Measurements from ENCODE around the gene DEGS2.

DEGS2 gene

GRCh38 chr14:100108840-100109593 is 50.4 kb downstream of the DEGS2 start:
- no peak overlapping the region for H3K23ac ChIP-seq (ENCODE audit: low read length)
- H3K14ac ChIP-seq (ENCODE audit: low read length) = no peak overlapping the region
- H3K4me1 ChIP-seq (ENCODE audit: control insufficient read depth in 1 of 2, insufficient read depth in 2 of 2, low read length in 2 of 2) = peaks cover 14 to 18% of the 10 kb centered on the region in 2 experiments
- H2AFZ ChIP-seq (ENCODE audit: insufficient read depth, low read length, poor library complexity) = no peak overlapping the region
- WGBS (ENCODE audit: extremely low coverage, insufficient coverage, insufficient read length) = no CpG with 5 or more reads among the region's 10 CpGs
- no peaks in the 10 kb centered on the region for H3K9me3 ChIP-seq (ENCODE audit: insufficient read depth, low read depth, low read length)
- H4K91ac ChIP-seq (ENCODE audit: low read depth, low read length) = no peak overlapping the region
- no peak overlapping the region for H2BK5ac ChIP-seq (ENCODE audit: low read depth, low read length, poor library complexity)
- no peak overlapping the region for H3K9ac ChIP-seq (ENCODE audit: low read length)
- no peak overlapping the region for H3K27ac ChIP-seq (ENCODE audit: low read depth, low read length)
- no peaks in the 10 kb centered on the region for H3K27me3 ChIP-seq (ENCODE audit: insufficient read depth, low read length)
- H3K18ac ChIP-seq (ENCODE audit: low read length) = no peak overlapping the region
- no peak overlapping the region for H3K4me2 ChIP-seq (ENCODE audit: low read length)
- H3K4me3 ChIP-seq (ENCODE audit: low read depth, low read length) = no peak overlapping the region
- H3K4ac ChIP-seq (ENCODE audit: low read depth, low read length) = no peak overlapping the region
- H3K36me3 ChIP-seq (ENCODE audit: control insufficient read depth in 1 of 2, insufficient read depth in 2 of 2, low read length in 2 of 2) = no peaks in the 10 kb centered on the region
- no peaks in the 10 kb centered on the region for H3K79me1 ChIP-seq (ENCODE audit: low read length)
- no peak overlapping the region for H4K8ac ChIP-seq (ENCODE audit: low read depth, low read length)
- H2BK12ac ChIP-seq (ENCODE audit: low read length) = no peak overlapping the region
- H4K12ac ChIP-seq (ENCODE audit: low read depth, low read length) = no peak overlapping the region
- peak overlapping the region; percentile 15 for H2AK5ac ChIP-seq (ENCODE audit: low read length)
- no peak for DNase-seq
- H2BK120ac ChIP-seq (ENCODE audit: insufficient read depth, low read length, poor library complexity) = no peak overlapping the region
- no peaks in the 10 kb centered on the region for H3K79me2 ChIP-seq (ENCODE audit: control insufficient read depth, insufficient read depth, low read length, poor library complexity)

GRCh38 chr14:100108042-100108825 is 51.2 kb downstream of the DEGS2 start:
- Histone ChIP-seq H3K4me2 (ENCODE audit: low read length) (no peak overlapping the region), H3K27ac (ENCODE audit: low read depth, low read length) (no peak overlapping the region), H3K14ac (ENCODE audit: low read length) (no peak overlapping the region), H3K79me1 (ENCODE audit: low read length) (no peaks in the 10 kb centered on the region), H2AFZ (ENCODE audit: insufficient read depth, low read length, poor library complexity) (no peak overlapping the region), H2AK5ac (ENCODE audit: low read length) (peak overlapping the region; percentile 15), H2BK5ac (ENCODE audit: low read depth, low read length, poor library complexity) (no peak overlapping the region), H4K91ac (ENCODE audit: low read depth, low read length) (no peak overlapping the region), H3K36me3 (ENCODE audit: control insufficient read depth in 1 of 2, insufficient read depth in 2 of 2, low read length in 2 of 2) (peaks cover 0 to 2% of the 10 kb centered on the region in 2 experiments), H3K27me3 (ENCODE audit: insufficient read depth, low read length) (no peaks in the 10 kb centered on the region), H3K4me1 (ENCODE audit: control insufficient read depth in 1 of 2, insufficient read depth in 2 of 2, low read length in 2 of 2) (peaks cover 14 to 18% of the 10 kb centered on the region in 2 experiments), H2BK12ac (ENCODE audit: low read length) (no peak overlapping the region), H3K4me3 (ENCODE audit: low read depth, low read length) (no peak overlapping the region), H2BK120ac (ENCODE audit: insufficient read depth, low read length, poor library complexity) (no peak overlapping the region), H4K8ac (ENCODE audit: low read depth, low read length) (no peak overlapping the region), H3K4ac (ENCODE audit: low read depth, low read length) (no peak overlapping the region), H3K9me3 (ENCODE audit: insufficient read depth, low read depth, low read length) (no peaks in the 10 kb centered on the region), H3K18ac (ENCODE audit: low read length) (no peak overlapping the region), H3K23ac (ENCODE audit: low read length) (no peak overlapping the region), H3K9ac (ENCODE audit: low read length) (no peak overlapping the region), H4K12ac (ENCODE audit: low read depth, low read length) (no peak overlapping the region), H3K79me2 (ENCODE audit: control insufficient read depth, insufficient read depth, low read length, poor library complexity) (no peaks in the 10 kb centered on the region)
- DNase-seq = peak; percentile 65 to 87
- no CpG with 5 or more reads among the region's 13 CpGs for WGBS (ENCODE audit: extremely low coverage, insufficient coverage, insufficient read length)

GRCh38 chr14:100107236-100107635 is 52.2 kb downstream of the DEGS2 start:
- no peaks in the 10 kb centered on the region for H3K79me2 ChIP-seq (ENCODE audit: control insufficient read depth, insufficient read depth, low read length, poor library complexity)
- H3K79me1 ChIP-seq (ENCODE audit: low read length) = no peaks in the 10 kb centered on the region
- H2AK5ac ChIP-seq (ENCODE audit: low read length) = no peak overlapping the region
- no peak overlapping the region for H3K14ac ChIP-seq (ENCODE audit: low read length)
- H3K4me1 ChIP-seq (ENCODE audit: control insufficient read depth in 1 of 2, insufficient read depth in 2 of 2, low read length in 2 of 2) = peaks cover 14% of the 10 kb centered on the region in 2 experiments
- no peak overlapping the region for H2BK120ac ChIP-seq (ENCODE audit: insufficient read depth, low read length, poor library complexity)
- H3K4me3 ChIP-seq (ENCODE audit: low read depth, low read length) = no peak overlapping the region
- H3K27ac ChIP-seq (ENCODE audit: low read depth, low read length) = no peak overlapping the region
- H3K9ac ChIP-seq (ENCODE audit: low read length) = no peak overlapping the region
- H3K18ac ChIP-seq (ENCODE audit: low read length) = no peak overlapping the region
- H4K91ac ChIP-seq (ENCODE audit: low read depth, low read length) = no peak overlapping the region
- no CpG with 5 or more reads among the region's 5 CpGs for WGBS (ENCODE audit: extremely low coverage, insufficient coverage, insufficient read length)
- no peak overlapping the region for H3K4me2 ChIP-seq (ENCODE audit: low read length)
- no peak overlapping the region for H2AFZ ChIP-seq (ENCODE audit: insufficient read depth, low read length, poor library complexity)
- no peaks in the 10 kb centered on the region for H3K9me3 ChIP-seq (ENCODE audit: insufficient read depth, low read depth, low read length)
- peak in 1 of 2 donors; percentile 29 for DNase-seq
- no peak overlapping the region for H3K23ac ChIP-seq (ENCODE audit: low read length)
- no peak overlapping the region for H4K8ac ChIP-seq (ENCODE audit: low read depth, low read length)
- H3K27me3 ChIP-seq (ENCODE audit: insufficient read depth, low read length) = no peaks in the 10 kb centered on the region
- H2BK12ac ChIP-seq (ENCODE audit: low read length) = no peak overlapping the region
- H3K4ac ChIP-seq (ENCODE audit: low read depth, low read length) = no peak overlapping the region
- no peak overlapping the region for H2BK5ac ChIP-seq (ENCODE audit: low read depth, low read length, poor library complexity)
- no peak overlapping the region for H4K12ac ChIP-seq (ENCODE audit: low read depth, low read length)
- peaks cover 0 to 2% of the 10 kb centered on the region in 2 experiments for H3K36me3 ChIP-seq (ENCODE audit: control insufficient read depth in 1 of 2, insufficient read depth in 2 of 2, low read length in 2 of 2)

DNA sequence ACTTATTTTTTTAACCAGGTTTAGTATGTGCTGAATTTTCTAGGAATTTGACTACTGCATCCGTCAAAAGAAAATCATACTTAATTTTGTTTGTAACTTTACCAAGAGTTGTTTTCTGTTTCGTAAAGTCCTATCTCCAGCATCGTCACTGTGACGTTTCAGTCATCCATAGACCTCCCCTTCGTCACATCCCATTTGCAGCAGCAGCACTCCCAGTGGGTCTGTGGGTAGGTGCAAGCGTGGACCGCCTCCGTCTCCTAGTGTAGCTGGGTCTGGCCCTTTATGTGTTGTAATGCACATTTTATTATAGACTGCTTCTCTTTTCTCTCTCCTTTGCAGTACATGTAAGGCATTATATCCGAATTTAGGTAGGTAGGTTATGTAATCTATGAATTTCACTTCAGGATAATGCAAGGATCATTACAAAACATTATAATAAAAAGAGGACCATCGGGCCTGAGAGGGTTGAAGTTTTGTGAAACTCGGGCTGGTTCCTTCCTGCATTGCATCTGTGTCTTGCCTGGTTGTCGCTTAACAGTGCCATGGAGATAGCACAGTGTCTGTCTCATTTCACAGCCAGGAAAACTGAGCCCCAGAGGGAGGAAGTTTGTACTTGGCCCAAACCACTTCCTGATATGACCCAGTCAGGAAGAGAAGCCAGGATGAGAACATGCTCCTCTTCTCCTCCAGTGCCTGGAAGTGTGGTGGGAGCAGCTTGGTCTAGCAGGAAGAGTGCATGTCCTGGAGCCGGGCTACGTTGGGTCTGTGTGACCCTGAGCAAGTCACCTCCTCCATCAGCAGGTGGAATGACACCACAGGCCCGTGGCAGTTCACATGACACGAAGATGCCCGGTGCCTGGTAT is 53.0 kb downstream of the DEGS2 start:
- Histone ChIP-seq H3K4me1 (ENCODE audit: control insufficient read depth in 1 of 2, insufficient read depth in 2 of 2, low read length in 2 of 2) (peaks cover 12% of the 10 kb centered on the region in 2 experiments), H4K91ac (ENCODE audit: low read depth, low read length) (no peak overlapping the region), H3K14ac (ENCODE audit: low read length) (no peak overlapping the region), H2AK5ac (ENCODE audit: low read length) (no peak overlapping the region), H3K79me2 (ENCODE audit: control insufficient read depth, insufficient read depth, low read length, poor library complexity) (no peaks in the 10 kb centered on the region), H3K27me3 (ENCODE audit: insufficient read depth, low read length) (no peaks in the 10 kb centered on the region), H3K27ac (ENCODE audit: low read depth, low read length) (no peak overlapping the region), H3K4me3 (ENCODE audit: low read depth, low read length) (no peak overlapping the region), H4K8ac (ENCODE audit: low read depth, low read length) (no peak overlapping the region), H3K79me1 (ENCODE audit: low read length) (no peaks in the 10 kb centered on the region), H3K9me3 (ENCODE audit: insufficient read depth, low read depth, low read length) (no peaks in the 10 kb centered on the region), H2BK12ac (ENCODE audit: low read length) (no peak overlapping the region), H3K4me2 (ENCODE audit: low read length) (no peak overlapping the region), H3K36me3 (ENCODE audit: control insufficient read depth in 1 of 2, insufficient read depth in 2 of 2, low read length in 2 of 2) (peaks cover 0 to 2% of the 10 kb centered on the region in 2 experiments), H2AFZ (ENCODE audit: insufficient read depth, low read length, poor library complexity) (no peak overlapping the region), H3K23ac (ENCODE audit: low read length) (no peak overlapping the region), H4K12ac (ENCODE audit: low read depth, low read length) (no peak overlapping the region), H3K18ac (ENCODE audit: low read length) (no peak overlapping the region), H3K4ac (ENCODE audit: low read depth, low read length) (no peak overlapping the region), H3K9ac (ENCODE audit: low read length) (no peak overlapping the region), H2BK5ac (ENCODE audit: low read depth, low read length, poor library complexity) (no peak overlapping the region), H2BK120ac (ENCODE audit: insufficient read depth, low read length, poor library complexity) (no peak overlapping the region)
- WGBS (ENCODE audit: extremely low coverage, insufficient coverage, insufficient read length) = no CpG with 5 or more reads among the region's 17 CpGs
- peak in 1 of 2 donors; percentile 8 for DNase-seq

Data from trophoblast cell (in vitro differentiated cells and primary cell).